Testis (tissue), 3 donors: ENCODE results near the gene FSIP1. TPM values are rescaled to one million over a fixed set of nuclear protein-coding genes. Genes with fewer than 3 reads are reported as not detected.

ENCODE experiments used
- DNase-seq: peaks from one replicate; pipeline ENCODE4 v3.0.0-alpha.2; 2019
- H3K27ac ChIP-seq, 2 donors: fragments of 200-600 bp; sonication (generic); one replicate each; pipeline ENCODE4 v1.5.1; 2019
- H3K27me3 ChIP-seq: fragments of 200-600 bp; sonication (generic); one replicate; pipeline ENCODE4 v1.5.1; 2019
- H3K36me3 ChIP-seq: fragments of 200-600 bp; sonication (generic); one replicate; pipeline ENCODE4 v1.5.1; 2017; ENCODE audit warnings: low read depth; ENCODE audit errors: missing control alignments
- H3K4me1 ChIP-seq: fragments of 200-600 bp; sonication (generic); one replicate; pipeline ENCODE4 v1.5.1; 2019
- H3K4me3 ChIP-seq, 2 donors: fragments of 200-600 bp; sonication (generic); one replicate each; pipeline ENCODE4 v1.5.1; 2017 to 2019
- H3K9me3 ChIP-seq: fragments of 200-600 bp; sonication (generic); one replicate; pipeline ENCODE4 v1.5.1; 2017
- POLR2A ChIP-seq: fragments of 450-650 bp; IDR thresholded peaks from one replicate; pipeline ENCODE4 v1.6.1; 2017; ENCODE audit warnings: antibody characterized with exemption, mild to moderate bottlenecking, moderate library complexity
- WGBS, 2 donors: methylation state at CpG; one replicate each; pipeline ENCODE4 v1.1.5; 2018; 5-methylcytosine and 5-hydroxymethylcytosine counted together
- intact Hi-C: fragments of 100-400 bp; cut with DNase I; formaldehyde crosslinking; loops from one replicate; pipeline ENCODE4 v1.15.1; 2023; ENCODE audit warnings: low total_unique reads
- polyA plus RNA-seq: library from polyadenylated mRNA; stranded (reverse); fragments of 350-450 nt; fragmentation: Illumina TruSeq; extraction: RNeasy Lipid Tissue Mini Kit (QIAGEN cat#74804); gene quantifications from one replicate; pipeline ENCODE4 v1.2.3, GENCODE V29; 2014; ENCODE audit warnings: low read depth, low replicate concordance; ENCODE audit not compliant: insufficient read depth
- total RNA-seq, 2 donors: library from RNA; depleted of rRNA; stranded (reverse); fragments of >200 nt; gene quantifications; one replicate each; pipeline ENCODE4 v1.2.3, GENCODE V29; 2016
- TF ChIP-seq, protein P1 (sequence below), 3 experiments: fragments of 450-650 bp in 2 of 3; fragments of 200-600 bp in 1 of 3; sonication (generic) in 1 of 3; IDR thresholded peaks; one replicate each; pipeline ENCODE4 v1.5.1; 2016 to 2019; ENCODE audit warnings: antibody characterized with exemption in 3 of 3, mild to moderate bottlenecking in 2 of 3, moderate library complexity in 1 of 3

Gene FSIP1
- total and polyA plus RNA-seq, 3 donors from 2014 or later: 5.8 to 11.2 (median 8.2) TPM

DNA sequence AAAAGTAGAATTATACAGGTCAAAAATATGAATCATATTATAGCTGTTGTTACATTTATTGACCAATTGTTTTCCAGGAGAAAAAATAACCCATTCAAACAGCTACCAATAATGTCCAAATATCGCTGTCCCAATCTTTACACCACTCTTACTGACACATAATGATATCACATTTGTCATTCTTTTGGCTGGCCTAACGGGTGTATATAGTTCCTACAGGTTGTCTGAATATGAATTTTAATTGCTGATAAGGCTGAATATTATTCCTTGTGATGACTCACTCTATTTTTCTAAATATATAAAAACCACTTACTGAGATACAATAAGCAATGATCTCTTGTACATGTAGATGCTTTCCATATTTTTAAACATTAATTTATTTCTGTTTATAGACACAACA is 76.4 kb downstream of the FSIP1 start:
- H3K4me1 ChIP-seq: no peaks in the 10 kb centered on the region
- no peak overlapping the region for H3K27ac ChIP-seq
- intact Hi-C loops: no loop called here
- H3K9me3 ChIP-seq: no peaks in the 10 kb centered on the region
- no peak overlapping the region for H3K4me3 ChIP-seq
- no peaks in the 10 kb centered on the region for H3K36me3 ChIP-seq
- H3K27me3 ChIP-seq: no peaks in the 10 kb centered on the region
- 89 to 95% methylated on average over 2 of the region's 2 CpGs for WGBS, 2 donors
- TF ChIP-seq, protein P1, sequence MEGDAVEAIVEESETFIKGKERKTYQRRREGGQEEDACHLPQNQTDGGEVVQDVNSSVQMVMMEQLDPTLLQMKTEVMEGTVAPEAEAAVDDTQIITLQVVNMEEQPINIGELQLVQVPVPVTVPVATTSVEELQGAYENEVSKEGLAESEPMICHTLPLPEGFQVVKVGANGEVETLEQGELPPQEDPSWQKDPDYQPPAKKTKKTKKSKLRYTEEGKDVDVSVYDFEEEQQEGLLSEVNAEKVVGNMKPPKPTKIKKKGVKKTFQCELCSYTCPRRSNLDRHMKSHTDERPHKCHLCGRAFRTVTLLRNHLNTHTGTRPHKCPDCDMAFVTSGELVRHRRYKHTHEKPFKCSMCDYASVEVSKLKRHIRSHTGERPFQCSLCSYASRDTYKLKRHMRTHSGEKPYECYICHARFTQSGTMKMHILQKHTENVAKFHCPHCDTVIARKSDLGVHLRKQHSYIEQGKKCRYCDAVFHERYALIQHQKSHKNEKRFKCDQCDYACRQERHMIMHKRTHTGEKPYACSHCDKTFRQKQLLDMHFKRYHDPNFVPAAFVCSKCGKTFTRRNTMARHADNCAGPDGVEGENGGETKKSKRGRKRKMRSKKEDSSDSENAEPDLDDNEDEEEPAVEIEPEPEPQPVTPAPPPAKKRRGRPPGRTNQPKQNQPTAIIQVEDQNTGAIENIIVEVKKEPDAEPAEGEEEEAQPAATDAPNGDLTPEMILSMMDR (IDR thresholded peaks at IDR 0.05): no peak
- DNase-seq: no peak

DNA sequence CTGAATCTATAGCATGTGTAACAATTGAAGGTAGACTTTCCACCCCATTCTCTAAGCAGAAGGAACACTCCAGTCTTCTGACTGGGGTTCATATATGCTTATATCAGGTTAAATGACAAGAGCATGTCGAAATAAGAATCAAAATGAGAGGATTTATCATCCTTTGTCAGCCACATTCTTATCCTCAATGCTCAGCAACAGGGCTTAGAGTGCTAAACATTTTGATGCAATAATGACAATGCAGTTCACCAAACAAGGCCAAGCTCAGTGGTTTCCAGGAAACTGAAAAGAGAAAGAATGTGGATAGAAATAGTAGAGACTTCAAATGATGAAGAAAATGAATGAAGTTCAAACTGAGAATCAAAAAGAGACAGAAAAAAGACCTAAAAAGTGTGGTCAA is 78.0 kb downstream of the FSIP1 start:
- intact Hi-C loops: no loop called here
- Histone ChIP-seq H3K4me3 (no peak overlapping the region), H3K27ac (no peak overlapping the region), H3K36me3 (no peaks in the 10 kb centered on the region), H3K9me3 (no peaks in the 10 kb centered on the region), H3K4me1 (no peaks in the 10 kb centered on the region), H3K27me3 (no peaks in the 10 kb centered on the region)
- TF ChIP-seq, protein P1 (IDR thresholded peaks at IDR 0.05): no peak
- no peak for TF ChIP-seq POLR2A
- DNase-seq: no peak
- 65 to 71% methylated on average over 1 of the region's 1 CpG for WGBS, 2 donors

DNA sequence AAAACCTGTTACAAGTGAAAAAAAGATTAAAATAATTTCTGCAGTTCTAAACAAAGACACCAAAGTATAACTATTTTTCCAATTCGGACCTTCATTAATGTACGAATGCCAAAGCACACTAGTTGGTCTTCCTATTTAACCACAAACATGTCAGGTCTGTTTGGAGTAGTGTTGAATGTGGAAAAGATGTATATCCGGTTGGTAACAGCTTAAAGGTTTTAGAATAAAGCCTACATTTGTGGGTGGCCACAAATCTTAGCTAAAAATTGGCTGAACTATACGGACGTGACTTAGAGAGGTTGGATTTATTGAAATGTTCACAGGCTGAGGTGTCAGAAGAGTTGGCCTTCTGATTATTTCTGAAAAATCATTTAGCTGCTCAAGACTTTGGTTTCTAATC is 78.4 kb downstream of the FSIP1 start:
- no peak for DNase-seq
- Histone ChIP-seq H3K36me3 (no peaks in the 10 kb centered on the region), H3K27ac (no peak overlapping the region), H3K4me1 (no peaks in the 10 kb centered on the region), H3K4me3 (no peak overlapping the region), H3K9me3 (no peaks in the 10 kb centered on the region), H3K27me3 (no peaks in the 10 kb centered on the region)
- 95 to 96% methylated on average over 5 of the region's 5 CpGs for WGBS, 2 donors
- intact Hi-C loops: no loop called here
- TF ChIP-seq, protein P1 (IDR thresholded peaks at IDR 0.05): no peak
- TF ChIP-seq POLR2A: no peak

DNA sequence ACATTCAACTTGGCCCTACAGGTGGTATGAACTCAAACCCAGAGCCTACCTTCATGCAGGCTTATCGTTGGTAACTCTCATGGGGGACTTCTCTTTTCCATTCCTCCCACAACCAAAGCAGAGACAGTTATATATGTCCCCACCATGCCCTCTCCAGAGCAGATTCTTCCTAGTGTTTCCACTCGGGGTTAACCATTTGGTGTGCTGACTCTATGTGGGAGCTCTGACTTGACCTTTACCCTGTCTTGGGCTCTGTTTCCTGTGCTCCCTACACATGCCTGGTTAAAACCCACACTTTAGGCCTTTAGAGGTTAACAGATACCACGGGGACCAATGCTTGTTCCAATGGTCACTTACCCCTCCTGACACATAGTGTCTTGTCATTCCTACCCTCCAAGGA is 80.7 kb downstream of the FSIP1 start:
- H3K36me3 ChIP-seq: no peaks in the 10 kb centered on the region
- intact Hi-C loops: no loop called here
- 78 to 90% methylated on average over 3 of the region's 3 CpGs for WGBS, 2 donors
- no peaks in the 10 kb centered on the region for H3K27me3 ChIP-seq
- no peaks in the 10 kb centered on the region for H3K9me3 ChIP-seq
- no peak overlapping the region for H3K4me3 ChIP-seq
- H3K27ac ChIP-seq: no peak overlapping the region
- H3K4me1 ChIP-seq: no peaks in the 10 kb centered on the region
- no peak for DNase-seq
- TF ChIP-seq POLR2A: no peak
- TF ChIP-seq, protein P1 (IDR thresholded peaks at IDR 0.05): no peak

DNA sequence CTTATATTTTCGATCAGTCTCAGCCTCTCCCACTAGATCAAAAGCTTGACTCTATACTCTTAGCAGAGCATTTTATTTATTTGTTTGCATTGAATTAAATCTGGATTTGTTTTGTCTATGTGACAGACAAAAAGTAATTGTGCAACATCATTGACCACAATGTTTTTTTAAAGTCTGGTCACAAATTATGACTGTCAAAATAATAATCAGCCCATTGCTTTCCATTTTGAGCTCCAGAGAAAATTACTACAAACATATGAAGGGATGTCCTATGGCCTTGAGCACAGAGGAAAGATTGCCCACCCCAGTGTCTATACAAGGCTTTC is 82.3 kb downstream of the FSIP1 start:
- WGBS, 2 donors: 93 to 94% methylated on average over 1 of the region's 1 CpG
- H3K27me3 ChIP-seq: no peaks in the 10 kb centered on the region
- no peak overlapping the region for H3K27ac ChIP-seq
- no peaks in the 10 kb centered on the region for H3K36me3 ChIP-seq
- intact Hi-C loops: no loop called here
- TF ChIP-seq, protein P1 (IDR thresholded peaks at IDR 0.05): no peak
- no peak for TF ChIP-seq POLR2A
- no peak overlapping the region for H3K4me3 ChIP-seq
- no peak for DNase-seq
- H3K9me3 ChIP-seq: no peaks in the 10 kb centered on the region
- H3K4me1 ChIP-seq: no peaks in the 10 kb centered on the region
